ENCODE results near the gene CSK.

DNA sequence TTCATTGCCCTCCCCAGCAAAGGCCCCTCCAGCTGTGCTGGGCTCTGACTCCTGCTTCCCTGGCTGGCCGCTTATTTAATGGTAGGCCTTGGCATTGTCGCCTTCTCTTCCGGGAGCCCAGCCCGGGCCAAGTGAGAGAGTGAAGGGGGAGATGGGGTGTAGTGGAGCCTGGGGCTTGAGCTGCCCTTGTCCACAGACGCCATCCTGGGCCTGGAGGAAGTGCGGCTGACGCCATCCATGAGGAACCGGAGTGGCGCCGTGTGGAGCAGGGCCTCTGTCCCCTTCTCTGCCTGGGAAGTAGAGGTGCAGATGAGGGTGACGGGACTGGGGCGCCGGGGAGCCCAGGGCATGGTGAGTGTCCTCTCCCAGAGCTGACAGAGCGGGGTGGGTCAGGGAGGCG is 34.1 kb downstream of the CSK start:
- TF ChIP-seq, protein P1, sequence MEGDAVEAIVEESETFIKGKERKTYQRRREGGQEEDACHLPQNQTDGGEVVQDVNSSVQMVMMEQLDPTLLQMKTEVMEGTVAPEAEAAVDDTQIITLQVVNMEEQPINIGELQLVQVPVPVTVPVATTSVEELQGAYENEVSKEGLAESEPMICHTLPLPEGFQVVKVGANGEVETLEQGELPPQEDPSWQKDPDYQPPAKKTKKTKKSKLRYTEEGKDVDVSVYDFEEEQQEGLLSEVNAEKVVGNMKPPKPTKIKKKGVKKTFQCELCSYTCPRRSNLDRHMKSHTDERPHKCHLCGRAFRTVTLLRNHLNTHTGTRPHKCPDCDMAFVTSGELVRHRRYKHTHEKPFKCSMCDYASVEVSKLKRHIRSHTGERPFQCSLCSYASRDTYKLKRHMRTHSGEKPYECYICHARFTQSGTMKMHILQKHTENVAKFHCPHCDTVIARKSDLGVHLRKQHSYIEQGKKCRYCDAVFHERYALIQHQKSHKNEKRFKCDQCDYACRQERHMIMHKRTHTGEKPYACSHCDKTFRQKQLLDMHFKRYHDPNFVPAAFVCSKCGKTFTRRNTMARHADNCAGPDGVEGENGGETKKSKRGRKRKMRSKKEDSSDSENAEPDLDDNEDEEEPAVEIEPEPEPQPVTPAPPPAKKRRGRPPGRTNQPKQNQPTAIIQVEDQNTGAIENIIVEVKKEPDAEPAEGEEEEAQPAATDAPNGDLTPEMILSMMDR (IDR thresholded peaks at IDR 0.05; ENCODE audit: low read depth, low read length), result no peak
- TF ChIP-seq EZH2phosphoT487 (IDR thresholded peaks at IDR 0.05; ENCODE audit: low read depth), result no peak
